ENCODE results near the gene GPD2. TPM values are rescaled to one million over a fixed set of nuclear protein-coding genes. Genes with fewer than 3 reads are reported as not detected.

The GPD2 gene
- total and polyA plus RNA-seq, 2 of the 13 experiments (the other 11 are each of a cell fraction or from before 2014, with no cell fraction given): not detected

DNA sequence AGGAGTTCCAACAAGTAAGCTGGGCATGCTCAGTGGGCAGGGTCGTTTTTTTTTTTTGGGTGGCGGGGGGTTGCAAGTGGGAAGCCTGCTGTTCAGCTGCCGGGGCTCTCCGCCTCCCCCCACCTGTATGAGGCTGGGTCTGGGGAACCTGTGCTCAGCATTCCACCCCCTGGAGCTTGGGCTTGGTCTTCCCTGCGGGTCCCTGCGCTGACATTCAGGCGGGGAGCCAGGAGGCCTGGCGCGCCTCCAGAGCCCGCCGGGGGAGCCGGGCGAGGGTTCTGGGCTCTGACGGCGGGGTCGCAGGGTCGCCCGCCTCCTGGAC, 822 bp upstream of the GPD2 start (continued):
- TF ChIP-seq, protein P1, sequence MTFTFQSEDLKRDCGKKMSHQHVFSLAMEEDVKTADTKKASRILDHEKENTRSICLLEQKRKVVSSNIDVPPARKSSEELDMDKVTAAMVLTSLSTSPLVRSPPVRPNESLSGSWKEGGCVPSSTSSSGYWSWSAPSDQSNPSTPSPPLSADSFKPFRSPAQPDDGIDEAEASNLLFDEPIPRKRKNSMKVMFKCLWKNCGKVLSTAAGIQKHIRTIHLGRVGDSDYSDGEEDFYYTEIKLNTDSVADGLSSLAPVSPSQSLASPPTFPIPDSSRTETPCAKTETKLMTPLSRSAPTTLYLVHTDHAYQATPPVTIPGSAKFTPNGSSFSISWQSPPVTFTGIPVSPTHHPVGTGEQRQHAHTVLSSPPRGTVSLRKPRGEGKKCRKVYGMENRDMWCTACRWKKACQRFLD (CRISPR knock-in tag; IDR thresholded peaks at IDR 0.05; ENCODE audit: borderline replicate concordance): no peak
- no peak for TF ChIP-seq ZBTB7A (CRISPR knock-in tag; IDR thresholded peaks at IDR 0.05)
- no peak for TF ChIP-seq SALL2 (CRISPR knock-in tag; IDR thresholded peaks at IDR 0.05)
- TF ChIP-seq KAT8 (CRISPR knock-in tag; IDR thresholded peaks at IDR 0.05): no peak
- no peak for TF ChIP-seq ZNF335 (CRISPR knock-in tag; IDR thresholded peaks at IDR 0.05)
- TF ChIP-seq, protein P2, sequence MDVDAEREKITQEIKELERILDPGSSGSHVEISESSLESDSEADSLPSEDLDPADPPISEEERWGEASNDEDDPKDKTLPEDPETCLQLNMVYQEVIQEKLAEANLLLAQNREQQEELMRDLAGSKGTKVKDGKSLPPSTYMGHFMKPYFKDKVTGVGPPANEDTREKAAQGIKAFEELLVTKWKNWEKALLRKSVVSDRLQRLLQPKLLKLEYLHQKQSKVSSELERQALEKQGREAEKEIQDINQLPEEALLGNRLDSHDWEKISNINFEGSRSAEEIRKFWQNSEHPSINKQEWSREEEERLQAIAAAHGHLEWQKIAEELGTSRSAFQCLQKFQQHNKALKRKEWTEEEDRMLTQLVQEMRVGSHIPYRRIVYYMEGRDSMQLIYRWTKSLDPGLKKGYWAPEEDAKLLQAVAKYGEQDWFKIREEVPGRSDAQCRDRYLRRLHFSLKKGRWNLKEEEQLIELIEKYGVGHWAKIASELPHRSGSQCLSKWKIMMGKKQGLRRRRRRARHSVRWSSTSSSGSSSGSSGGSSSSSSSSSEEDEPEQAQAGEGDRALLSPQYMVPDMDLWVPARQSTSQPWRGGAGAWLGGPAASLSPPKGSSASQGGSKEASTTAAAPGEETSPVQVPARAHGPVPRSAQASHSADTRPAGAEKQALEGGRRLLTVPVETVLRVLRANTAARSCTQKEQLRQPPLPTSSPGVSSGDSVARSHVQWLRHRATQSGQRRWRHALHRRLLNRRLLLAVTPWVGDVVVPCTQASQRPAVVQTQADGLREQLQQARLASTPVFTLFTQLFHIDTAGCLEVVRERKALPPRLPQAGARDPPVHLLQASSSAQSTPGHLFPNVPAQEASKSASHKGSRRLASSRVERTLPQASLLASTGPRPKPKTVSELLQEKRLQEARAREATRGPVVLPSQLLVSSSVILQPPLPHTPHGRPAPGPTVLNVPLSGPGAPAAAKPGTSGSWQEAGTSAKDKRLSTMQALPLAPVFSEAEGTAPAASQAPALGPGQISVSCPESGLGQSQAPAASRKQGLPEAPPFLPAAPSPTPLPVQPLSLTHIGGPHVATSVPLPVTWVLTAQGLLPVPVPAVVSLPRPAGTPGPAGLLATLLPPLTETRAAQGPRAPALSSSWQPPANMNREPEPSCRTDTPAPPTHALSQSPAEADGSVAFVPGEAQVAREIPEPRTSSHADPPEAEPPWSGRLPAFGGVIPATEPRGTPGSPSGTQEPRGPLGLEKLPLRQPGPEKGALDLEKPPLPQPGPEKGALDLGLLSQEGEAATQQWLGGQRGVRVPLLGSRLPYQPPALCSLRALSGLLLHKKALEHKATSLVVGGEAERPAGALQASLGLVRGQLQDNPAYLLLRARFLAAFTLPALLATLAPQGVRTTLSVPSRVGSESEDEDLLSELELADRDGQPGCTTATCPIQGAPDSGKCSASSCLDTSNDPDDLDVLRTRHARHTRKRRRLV (CRISPR knock-in tag; IDR thresholded peaks at IDR 0.05): no peak

DNA sequence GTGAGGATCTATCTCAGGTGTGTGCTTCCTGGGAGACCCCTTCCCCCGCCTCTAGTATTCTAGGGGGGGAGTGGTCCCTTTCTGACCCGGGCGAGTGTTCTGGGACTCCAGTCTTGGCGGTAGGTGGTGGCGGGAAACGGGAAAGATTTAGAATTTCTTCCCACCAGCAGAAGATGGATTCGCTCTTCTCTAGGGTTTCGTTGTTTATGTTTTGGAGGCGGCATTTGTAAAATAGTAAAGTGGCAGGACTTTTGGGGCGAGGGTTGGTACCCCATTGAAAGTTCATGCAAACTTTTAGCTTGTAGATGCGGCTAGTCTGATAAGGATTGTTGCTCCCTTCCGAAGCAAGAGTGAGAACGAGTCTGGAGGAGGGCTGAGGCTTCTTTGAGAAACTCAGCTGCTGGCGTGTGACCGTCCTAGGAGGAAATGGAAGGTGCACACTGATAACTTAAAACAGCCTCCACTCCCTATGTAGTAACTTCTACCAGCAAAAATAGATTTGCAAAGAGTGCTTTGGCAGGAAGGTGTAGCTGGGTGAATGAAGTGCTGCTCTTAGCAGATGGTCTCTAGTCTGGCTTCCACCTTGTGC, 412 bp downstream of the GPD2 start:
- H4K20me1 ChIP-seq (ENCODE audit: insufficient read depth, low read length): no peaks in the 10 kb centered on the region
- ChIA-PET CTCF (ENCODE audit: low intra/inter-chr PET ratio, low total read pairs) (no interaction called here), POLR2A (no interaction called here)
- BruUV-seq (replicated peaks): no TSS peak
- H3K36me3 ChIP-seq (replicated peaks in 1 of 2; ENCODE audit: control insufficient read depth in 1 of 2, insufficient read depth in 2 of 2, low read length in 2 of 2): no peaks in the 10 kb centered on the region
- H3K9me3 ChIP-seq (ENCODE audit: low read length): no peaks in the 10 kb centered on the region
- in situ Hi-C loops (cut with HindIII; ENCODE audit: extremely low pct_ligation_motif_present, low pct_unique_long_range_greater_than_20kb): no loop called here
- H2AFZ ChIP-seq (ENCODE audit: low read length): no peak overlapping the region
- intact Hi-C loops (cut with micrococcal nuclease; ENCODE audit: unreplicated experiment): no loop called here
- FAIRE-seq (no peak), ATAC-seq (no peak; the same call in 2 of the 3 replicates), DNase-seq (ENCODE audit: low spot score) (no peak)
- H3K4me3 ChIP-seq (replicated peaks in 1 of 3; ENCODE audit: insufficient read depth in 1 of 3, low read depth in 2 of 3, low read length in 3 of 3): peak overlapping the region in 2 of 3 experiments; percentile 2 to 44; a peak in 1 of 6 replicates
- no peak overlapping the region for H3K27ac ChIP-seq (ENCODE audit: extremely low read length, insufficient read depth, low read length)
- no peak overlapping the region for H3K9ac ChIP-seq (ENCODE audit: insufficient read depth, low read depth, low read length)
- TF ChIP-seq, protein P3, sequence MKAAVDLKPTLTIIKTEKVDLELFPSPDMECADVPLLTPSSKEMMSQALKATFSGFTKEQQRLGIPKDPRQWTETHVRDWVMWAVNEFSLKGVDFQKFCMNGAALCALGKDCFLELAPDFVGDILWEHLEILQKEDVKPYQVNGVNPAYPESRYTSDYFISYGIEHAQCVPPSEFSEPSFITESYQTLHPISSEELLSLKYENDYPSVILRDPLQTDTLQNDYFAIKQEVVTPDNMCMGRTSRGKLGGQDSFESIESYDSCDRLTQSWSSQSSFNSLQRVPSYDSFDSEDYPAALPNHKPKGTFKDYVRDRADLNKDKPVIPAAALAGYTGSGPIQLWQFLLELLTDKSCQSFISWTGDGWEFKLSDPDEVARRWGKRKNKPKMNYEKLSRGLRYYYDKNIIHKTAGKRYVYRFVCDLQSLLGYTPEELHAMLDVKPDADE (CRISPR knock-in tag; IDR thresholded peaks at IDR 0.05): no peak
- TF ChIP-seq, protein P4, sequence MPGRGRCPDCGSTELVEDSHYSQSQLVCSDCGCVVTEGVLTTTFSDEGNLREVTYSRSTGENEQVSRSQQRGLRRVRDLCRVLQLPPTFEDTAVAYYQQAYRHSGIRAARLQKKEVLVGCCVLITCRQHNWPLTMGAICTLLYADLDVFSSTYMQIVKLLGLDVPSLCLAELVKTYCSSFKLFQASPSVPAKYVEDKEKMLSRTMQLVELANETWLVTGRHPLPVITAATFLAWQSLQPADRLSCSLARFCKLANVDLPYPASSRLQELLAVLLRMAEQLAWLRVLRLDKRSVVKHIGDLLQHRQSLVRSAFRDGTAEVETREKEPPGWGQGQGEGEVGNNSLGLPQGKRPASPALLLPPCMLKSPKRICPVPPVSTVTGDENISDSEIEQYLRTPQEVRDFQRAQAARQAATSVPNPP (CRISPR knock-in tag; IDR thresholded peaks at IDR 0.05): 0 out of 2 replicates have a peak, but pooled peaks have one; percentile 6
- WGBS (ENCODE audit: low lambda C conversion rate): 43% methylated on average over 15 of the region's 15 CpGs
- no peaks in the 10 kb centered on the region for H3K4me1 ChIP-seq (ENCODE audit: insufficient read depth, low read length)
- no peaks in the 10 kb centered on the region; a peak in 1 of 5 replicates for H3K27me3 ChIP-seq (ENCODE audit: control insufficient read depth in 1 of 2, insufficient read depth in 2 of 2, low read length in 2 of 2)
- H3K4me2 ChIP-seq (ENCODE audit: low read depth, low read length): peak overlapping the region; percentile 45
- H3K79me2 ChIP-seq (ENCODE audit: insufficient read depth, low read length): no peaks in the 10 kb centered on the region
